ENCODE measurements around the gene RXFP2.

- TF ChIP-seq CTCF (IDR thresholded peaks at IDR 0.05) (no peak), POLR2A (IDR thresholded peaks at IDR 0.05) (no peak)
Observed at GRCh38 chr13:31775148-31775547, 35.8 kb downstream of the RXFP2 start.
